ENCODE results near the gene ATP6V1A. TPM values are rescaled to one million over a fixed set of nuclear protein-coding genes. Genes with fewer than 3 reads are reported as not detected.

Gene ATP6V1A
- polyA plus RNA-seq, 3 donors, result 35.1 to 295 (median 254) TPM

GRCh38 chr3:113771993-113772392, 25.2 kb downstream of the ATP6V1A start:
- no peaks in the 10 kb centered on the region for H3K27me3 Mint-ChIP-seq (ENCODE audit: low read depth in 3 of 3)
- Histone ChIP-seq H3K4me3 (replicated peaks in 1 of 3; ENCODE audit: low read depth in 2 of 3, low read length in 3 of 3) (no peak overlapping the region), H3K79me2 (ENCODE audit: insufficient read depth, low read length) (peaks cover 100% of the 10 kb centered on the region), H3K27me3 (ENCODE audit: control insufficient read depth in 2 of 2, insufficient read depth in 2 of 2, low read length in 2 of 2) (no peaks in the 10 kb centered on the region), H3K27ac (ENCODE audit: low read depth in 1 of 2, low read length in 2 of 2) (peak overlapping the region in 1 of 2 donors; percentile 33), H3K9ac (ENCODE audit: insufficient read depth, low read length, poor library complexity, severe bottlenecking) (no peak overlapping the region), H3K9me3 (replicated peaks in 1 of 2; ENCODE audit: control insufficient read depth in 1 of 2, insufficient read depth in 1 of 2, low read length in 2 of 2) (no peaks in the 10 kb centered on the region), H3K4me1 (ENCODE audit: control insufficient read depth in 1 of 2, insufficient read depth in 2 of 2, low read length in 2 of 2) (no peaks in the 10 kb centered on the region), H3K4me2 (replicated peaks; ENCODE audit: extremely low read depth, low read length, poor library complexity, severe bottlenecking) (no peak overlapping the region), H2AFZ (ENCODE audit: insufficient read depth, low read depth, low read length, poor library complexity, severe bottlenecking) (no peak overlapping the region), H3K36me3 (replicated peaks in 1 of 2; ENCODE audit: control insufficient read depth in 1 of 2, insufficient read depth in 2 of 2, low read length in 2 of 2) (peaks cover 8 to 12% of the 10 kb centered on the region in 2 donors), H4K20me1 (ENCODE audit: insufficient read depth, low read length) (peaks cover 97% of the 10 kb centered on the region)
- no peak overlapping the region for H3K4me3 Mint-ChIP-seq
- DNase-seq, result no peak
- TF ChIP-seq CTCF (IDR thresholded peaks at IDR 0.05), result no peak
- intact Hi-C loops (cut with micrococcal nuclease), result no loop called here
- H3K27ac Mint-ChIP-seq, result peak overlapping the region in 5 of 7 donors; percentile 2 to 81 (median 24)
- H3K4me1 Mint-ChIP-seq, result peaks cover 10% of the 10 kb centered on the region
- peaks cover 17 to 30% of the 10 kb centered on the region in 2 donors for H3K36me3 Mint-ChIP-seq
- H3K9me3 Mint-ChIP-seq, result no peaks in the 10 kb centered on the region

- Histone ChIP-seq H3K36me3 (replicated peaks in 1 of 2; ENCODE audit: control insufficient read depth in 1 of 2, insufficient read depth in 2 of 2, low read length in 2 of 2) (peaks cover 4 to 10% of the 10 kb centered on the region in 2 donors), H3K4me2 (replicated peaks; ENCODE audit: extremely low read depth, low read length, poor library complexity, severe bottlenecking) (no peak overlapping the region), H3K27ac (ENCODE audit: low read depth in 1 of 2, low read length in 2 of 2) (no peak overlapping the region), H3K4me3 (replicated peaks in 1 of 3; ENCODE audit: low read depth in 2 of 3, low read length in 3 of 3) (no peak overlapping the region), H3K4me1 (ENCODE audit: control insufficient read depth in 1 of 2, insufficient read depth in 2 of 2, low read length in 2 of 2) (no peaks in the 10 kb centered on the region), H3K79me2 (ENCODE audit: insufficient read depth, low read length) (peaks cover 100% of the 10 kb centered on the region), H3K9ac (ENCODE audit: insufficient read depth, low read length, poor library complexity, severe bottlenecking) (no peak overlapping the region), H4K20me1 (ENCODE audit: insufficient read depth, low read length) (peaks cover 97% of the 10 kb centered on the region), H3K9me3 (replicated peaks in 1 of 2; ENCODE audit: control insufficient read depth in 1 of 2, insufficient read depth in 1 of 2, low read length in 2 of 2) (no peaks in the 10 kb centered on the region), H2AFZ (ENCODE audit: insufficient read depth, low read depth, low read length, poor library complexity, severe bottlenecking) (no peak overlapping the region), H3K27me3 (ENCODE audit: control insufficient read depth in 2 of 2, insufficient read depth in 2 of 2, low read length in 2 of 2) (no peaks in the 10 kb centered on the region)
- peak overlapping the region in 2 of 7 donors; percentile 61 to 65 for H3K27ac Mint-ChIP-seq
- H3K9me3 Mint-ChIP-seq, result no peaks in the 10 kb centered on the region
- TF ChIP-seq CTCF (IDR thresholded peaks at IDR 0.05), result no peak
- DNase-seq, result no peak
- no peaks in the 10 kb centered on the region for H3K27me3 Mint-ChIP-seq (ENCODE audit: low read depth in 3 of 3)
- no CpG with 5 or more reads among the region's 3 CpGs for WGBS (ENCODE audit: insufficient coverage)
- intact Hi-C loops (cut with micrococcal nuclease), result no loop called here
- H3K4me3 Mint-ChIP-seq, result no peak overlapping the region
- H3K4me1 Mint-ChIP-seq, result peaks cover 12% of the 10 kb centered on the region
- H3K36me3 Mint-ChIP-seq, result peaks cover 19 to 31% of the 10 kb centered on the region in 2 donors
These were observed 26.5 kb downstream of the ATP6V1A start for GRCh38 chr3:113773381-113773780.
